ENCODE measurements around the gene NCMAP.

DNA sequence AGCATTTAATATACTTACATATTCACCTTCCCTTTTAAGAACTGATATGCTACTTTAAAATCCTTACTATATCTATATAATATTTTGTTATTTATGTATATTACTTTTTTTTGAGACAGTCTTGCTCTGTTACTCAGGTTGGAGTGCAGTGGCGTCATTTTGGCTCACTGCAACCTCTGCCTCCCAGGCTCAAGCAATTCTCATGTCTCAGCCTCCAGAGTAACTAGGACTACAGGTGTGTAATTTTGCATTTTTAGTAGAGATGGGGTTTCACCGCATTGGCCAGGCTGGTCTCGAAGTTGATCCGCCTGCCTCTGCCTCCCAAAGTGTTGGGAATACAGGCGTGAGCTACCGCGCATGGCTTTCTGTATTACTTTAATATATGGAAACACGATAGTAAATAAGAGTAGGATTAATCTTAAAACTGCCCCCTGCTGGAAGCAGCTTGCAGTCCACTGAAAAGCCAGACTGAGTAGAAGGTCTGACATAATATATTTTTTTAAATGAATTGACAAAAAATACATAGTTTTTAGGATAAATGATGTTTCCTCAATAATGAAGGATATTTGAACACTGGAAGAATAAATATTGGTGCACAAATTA is 28.8 kb upstream of the NCMAP start:
- TF ChIP-seq, protein P1, sequence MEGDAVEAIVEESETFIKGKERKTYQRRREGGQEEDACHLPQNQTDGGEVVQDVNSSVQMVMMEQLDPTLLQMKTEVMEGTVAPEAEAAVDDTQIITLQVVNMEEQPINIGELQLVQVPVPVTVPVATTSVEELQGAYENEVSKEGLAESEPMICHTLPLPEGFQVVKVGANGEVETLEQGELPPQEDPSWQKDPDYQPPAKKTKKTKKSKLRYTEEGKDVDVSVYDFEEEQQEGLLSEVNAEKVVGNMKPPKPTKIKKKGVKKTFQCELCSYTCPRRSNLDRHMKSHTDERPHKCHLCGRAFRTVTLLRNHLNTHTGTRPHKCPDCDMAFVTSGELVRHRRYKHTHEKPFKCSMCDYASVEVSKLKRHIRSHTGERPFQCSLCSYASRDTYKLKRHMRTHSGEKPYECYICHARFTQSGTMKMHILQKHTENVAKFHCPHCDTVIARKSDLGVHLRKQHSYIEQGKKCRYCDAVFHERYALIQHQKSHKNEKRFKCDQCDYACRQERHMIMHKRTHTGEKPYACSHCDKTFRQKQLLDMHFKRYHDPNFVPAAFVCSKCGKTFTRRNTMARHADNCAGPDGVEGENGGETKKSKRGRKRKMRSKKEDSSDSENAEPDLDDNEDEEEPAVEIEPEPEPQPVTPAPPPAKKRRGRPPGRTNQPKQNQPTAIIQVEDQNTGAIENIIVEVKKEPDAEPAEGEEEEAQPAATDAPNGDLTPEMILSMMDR (IDR thresholded peaks at IDR 0.05) = peak in 1 of 4 experiments; percentile 23
- TF ChIP-seq POLR2A (IDR thresholded peaks at IDR 0.05) = no peak

All from sigmoid colon (tissue), 3 donors.